ENCODE results near the gene F2RL2.

GRCh38 chr5:76590027-76590426 is 33.2 kb downstream of the F2RL2 start:
- TF ChIP-seq EZH2 (IDR thresholded peaks at IDR 0.05; ENCODE audit: borderline replicate concordance, low read length), result no peak
- TF ChIP-seq CTCF (conservative IDR thresholded peaks at IDR 0.05 in 1 of 2, IDR thresholded peaks at IDR 0.05 in 1 of 2; ENCODE audit: extremely low read depth in 1 of 2, insufficient read depth in 1 of 2, low read depth in 1 of 2, low read length in 2 of 2), result no peak
